Measurements from ENCODE around the gene ZNF521. TPM values are rescaled to one million over a fixed set of nuclear protein-coding genes. Genes with fewer than 3 reads are reported as not detected.

Gene ZNF521
- total RNA-seq, 1 donor from 2014 or later = 130 TPM

DNA sequence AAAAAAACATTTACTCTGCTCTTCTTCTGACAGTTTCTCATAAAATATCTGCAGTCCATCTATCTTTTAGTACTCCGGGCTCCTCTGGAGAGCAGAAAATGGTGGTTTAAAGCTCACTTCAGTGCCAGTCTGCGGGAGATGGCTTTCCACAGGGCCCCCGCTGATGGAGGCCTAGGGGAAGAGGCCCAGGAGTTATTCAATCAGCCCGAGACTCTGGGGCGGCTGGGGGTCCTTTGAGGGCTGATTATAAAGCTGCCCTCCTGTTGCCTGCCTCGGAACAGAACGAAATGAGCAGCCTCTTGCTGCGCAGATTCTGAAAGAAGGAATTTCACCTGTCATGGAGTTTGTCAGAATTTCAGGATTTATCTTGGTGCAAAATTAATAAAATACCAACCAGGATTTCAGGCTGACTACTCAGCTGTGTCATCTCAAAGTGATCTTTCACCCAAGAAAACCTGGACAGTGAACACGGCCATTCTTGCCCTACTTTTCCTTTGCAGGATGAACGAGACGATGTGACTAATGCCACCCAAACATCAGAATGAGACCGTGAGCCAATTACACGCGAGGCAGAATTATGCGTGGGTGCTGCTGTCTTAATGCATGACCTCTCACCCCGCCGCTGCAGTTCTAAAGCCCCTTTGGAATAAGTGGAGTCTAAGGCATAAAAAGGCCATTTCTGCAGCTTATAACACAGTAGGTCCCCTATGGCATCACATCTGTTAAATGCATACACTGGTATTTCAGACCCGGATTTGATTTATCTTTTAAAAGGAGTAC lies 273.8 kb downstream of the ZNF521 start:
- DNase-seq (ENCODE audit: low read depth in 2 of 2) = no peak

DNA sequence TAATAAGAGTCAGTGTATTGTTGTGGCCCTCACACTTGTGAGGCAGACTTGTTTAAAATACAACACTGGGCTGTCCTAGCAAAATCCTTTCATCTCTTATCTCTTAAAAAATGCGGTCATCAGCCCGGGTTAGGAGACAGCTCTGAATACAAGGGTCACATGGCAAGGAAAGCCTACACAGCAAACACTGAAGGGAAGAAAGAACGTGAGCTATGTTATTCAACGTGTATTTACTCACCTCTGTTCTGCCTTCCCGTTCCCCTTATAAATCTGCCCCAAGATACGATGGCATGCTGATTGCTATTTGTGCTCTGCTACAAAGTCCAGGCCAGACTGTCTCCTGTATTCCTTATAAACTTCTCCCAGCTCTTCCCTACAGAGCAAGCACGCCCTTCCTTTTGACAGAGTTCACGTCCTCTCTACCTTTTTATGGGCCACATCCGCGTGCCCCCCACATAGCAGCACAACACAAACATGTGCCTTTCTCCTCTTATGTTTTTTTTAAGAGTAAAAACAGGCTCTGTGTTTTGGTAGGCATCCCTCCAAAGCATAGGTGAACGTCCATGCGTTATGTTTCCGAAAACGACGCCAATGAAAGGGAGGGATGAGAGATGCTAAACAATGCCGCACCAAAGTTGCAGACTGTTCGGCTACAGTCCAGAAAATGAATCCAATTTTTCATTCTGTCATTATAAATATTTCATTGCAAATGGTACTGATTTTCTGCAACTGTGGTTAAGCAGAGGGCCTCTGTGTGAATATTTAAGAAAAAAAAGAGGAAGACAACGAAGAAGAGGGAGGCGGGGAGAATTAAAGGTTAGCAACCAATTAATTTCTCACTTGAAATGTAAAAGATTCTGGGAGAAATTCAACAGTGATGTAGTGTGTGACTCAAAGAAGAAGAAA lies 274.7 kb downstream of the ZNF521 start:
- DNase-seq (ENCODE audit: low read depth in 2 of 2) = peak in 1 of 2 donors; percentile 96

DNA sequence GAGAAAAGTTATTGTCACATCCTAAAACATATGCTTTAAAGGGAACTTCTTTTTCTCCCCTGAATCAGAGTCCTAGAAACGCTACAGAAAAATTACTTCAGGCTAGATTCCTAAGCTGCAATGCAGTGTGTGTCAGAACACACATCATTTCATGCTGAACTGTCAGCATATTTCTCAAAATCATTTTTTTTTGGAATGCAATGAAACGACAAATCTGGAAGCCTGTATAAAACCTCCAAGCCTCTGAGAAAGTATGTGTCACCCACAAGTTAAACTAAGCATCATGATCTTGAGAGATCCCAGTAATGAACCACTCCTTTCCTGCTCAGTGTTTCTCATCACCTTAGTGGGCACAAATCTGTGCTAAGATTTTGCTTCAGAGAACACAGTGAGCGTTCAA lies 276.2 kb downstream of the ZNF521 start:
- DNase-seq (ENCODE audit: low read depth in 2 of 2) = no peak

DNA sequence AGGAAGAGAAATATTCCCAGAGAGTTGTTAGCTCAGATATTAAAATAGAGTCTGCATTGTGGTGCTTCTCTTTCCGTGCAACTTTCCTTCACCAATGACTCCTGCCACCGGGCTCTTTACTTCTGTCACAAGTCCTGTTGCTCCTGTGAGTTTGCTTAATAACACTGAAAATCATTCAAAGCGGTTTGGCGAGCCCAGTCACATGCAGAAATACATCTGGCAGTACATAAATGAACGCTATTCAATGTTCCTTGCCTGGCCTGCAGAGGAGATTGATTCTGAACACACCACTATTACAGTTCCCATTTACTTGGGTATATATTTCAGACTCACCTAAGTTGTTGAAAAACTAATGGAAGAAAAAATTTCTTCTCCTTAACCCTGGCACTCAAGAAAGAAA lies 276.6 kb downstream of the ZNF521 start:
- DNase-seq (ENCODE audit: low read depth in 2 of 2) = no peak

DNA sequence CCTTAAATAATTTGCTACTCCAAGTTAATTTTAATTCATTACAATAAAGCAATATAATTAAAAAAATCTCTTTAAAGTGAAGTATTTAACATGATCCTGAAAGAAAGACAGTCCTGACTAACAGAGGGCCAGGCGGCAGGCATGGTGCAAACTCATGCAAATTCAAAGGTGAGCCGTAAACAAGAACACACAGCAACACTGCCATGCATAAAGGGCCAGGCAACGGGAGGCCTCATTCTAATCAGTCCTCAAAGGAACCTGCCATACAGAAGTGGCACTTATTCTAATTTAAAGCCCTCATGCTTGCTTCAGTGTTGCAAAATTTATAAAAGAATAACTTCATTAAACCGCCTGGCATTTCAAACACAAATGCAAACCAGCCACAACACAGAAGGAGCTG lies 277.0 kb downstream of the ZNF521 start:
- no peak for DNase-seq (ENCODE audit: low read depth in 2 of 2)

DNA sequence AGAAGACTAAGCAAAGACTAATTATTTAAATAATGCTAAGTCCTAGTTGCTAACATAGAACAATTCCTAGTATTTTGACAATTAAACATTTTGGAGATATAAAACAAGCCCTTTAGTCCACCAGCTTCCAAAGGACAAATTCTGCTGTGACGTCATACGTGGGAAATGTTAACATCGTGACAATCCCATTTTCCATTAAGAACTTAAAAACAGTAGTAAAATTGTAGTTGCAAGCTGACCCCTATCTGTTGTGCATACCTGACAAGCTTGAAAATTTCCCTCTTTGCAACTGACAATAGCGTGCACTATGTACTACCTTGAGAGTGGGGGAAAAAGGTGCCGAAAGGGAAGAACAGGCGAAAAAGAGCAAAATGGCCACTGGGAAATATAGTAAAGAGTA lies 279.8 kb downstream of the ZNF521 start:
- DNase-seq (ENCODE audit: low read depth in 2 of 2) = no peak

DNA sequence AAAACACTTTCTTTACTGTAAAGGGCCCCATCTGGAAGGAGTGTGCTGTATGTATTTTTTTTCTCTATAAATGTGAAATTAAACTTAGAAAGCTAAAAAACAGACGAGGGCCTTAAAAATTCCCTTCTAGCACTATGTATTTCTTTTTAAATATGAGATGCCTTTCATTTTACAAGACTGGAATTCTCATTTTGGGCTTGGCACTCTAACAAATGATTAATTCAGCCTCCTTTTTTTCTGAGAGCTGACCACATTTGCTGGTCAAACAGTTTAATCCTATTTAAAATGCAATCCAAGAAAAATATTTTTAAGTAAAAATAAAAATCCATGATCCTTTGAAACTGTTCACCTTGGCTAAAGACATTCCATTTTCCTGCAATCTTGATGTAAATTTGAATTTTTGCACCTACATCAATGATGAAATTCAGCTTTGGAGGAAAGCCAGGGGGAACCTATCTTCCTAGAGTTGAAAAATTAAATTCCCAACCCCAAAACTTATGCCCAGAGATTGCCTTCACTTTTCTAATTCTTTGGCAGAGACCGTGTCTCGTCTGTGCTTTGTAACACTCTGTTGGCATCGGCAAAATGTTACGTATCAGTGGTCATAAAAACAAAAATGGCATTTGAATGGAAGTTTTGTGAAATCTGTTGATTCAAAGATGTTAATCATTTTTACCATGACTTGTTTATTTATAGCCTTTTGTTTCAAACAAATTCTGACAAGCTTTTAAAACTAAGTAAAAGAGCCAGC lies 284.5 kb downstream of the ZNF521 start:
- DNase-seq (ENCODE audit: low read depth in 2 of 2) = peak in 1 of 2 donors; percentile 23

DNA sequence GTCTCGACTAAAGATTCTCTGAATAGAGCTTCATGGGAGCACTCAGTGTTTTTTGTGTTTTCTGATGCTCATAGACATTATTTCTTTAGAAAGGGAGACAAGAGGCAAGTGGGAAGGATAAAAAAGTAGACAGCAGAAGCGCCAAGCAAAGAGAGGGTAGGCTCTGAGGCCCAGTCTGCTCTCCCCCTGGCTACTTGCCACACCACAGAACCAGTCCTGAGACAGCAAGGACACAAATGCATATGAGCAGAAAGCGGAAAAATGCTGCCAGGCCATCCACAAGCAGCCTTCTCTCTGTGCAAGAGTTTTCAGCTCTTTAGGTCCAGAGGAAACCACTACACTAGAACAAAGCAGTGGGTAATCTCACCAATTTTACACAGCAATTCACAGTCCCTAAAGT lies 285.4 kb downstream of the ZNF521 start:
- no peak for DNase-seq (ENCODE audit: low read depth in 2 of 2)

DNA sequence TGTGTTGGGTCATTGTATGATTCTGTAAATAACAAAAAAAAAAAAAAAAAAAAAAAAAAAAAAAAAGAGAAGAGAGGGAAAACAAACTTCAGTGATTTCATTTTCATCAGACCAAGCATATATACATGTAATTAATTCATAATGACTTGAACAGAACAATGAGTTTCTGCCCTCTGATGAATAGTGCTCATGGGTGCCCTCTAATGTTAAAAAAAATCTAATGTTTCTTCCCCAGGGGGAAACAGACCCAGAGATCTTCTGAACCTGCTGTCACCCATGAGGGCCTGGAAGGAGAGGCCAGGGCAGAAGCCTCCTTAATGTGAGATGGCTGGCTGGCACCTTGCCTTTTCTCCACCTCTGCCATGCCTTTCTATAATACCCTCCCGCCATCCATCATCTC lies 289.2 kb downstream of the ZNF521 start:
- DNase-seq (ENCODE audit: low read depth in 2 of 2) = no peak

DNA sequence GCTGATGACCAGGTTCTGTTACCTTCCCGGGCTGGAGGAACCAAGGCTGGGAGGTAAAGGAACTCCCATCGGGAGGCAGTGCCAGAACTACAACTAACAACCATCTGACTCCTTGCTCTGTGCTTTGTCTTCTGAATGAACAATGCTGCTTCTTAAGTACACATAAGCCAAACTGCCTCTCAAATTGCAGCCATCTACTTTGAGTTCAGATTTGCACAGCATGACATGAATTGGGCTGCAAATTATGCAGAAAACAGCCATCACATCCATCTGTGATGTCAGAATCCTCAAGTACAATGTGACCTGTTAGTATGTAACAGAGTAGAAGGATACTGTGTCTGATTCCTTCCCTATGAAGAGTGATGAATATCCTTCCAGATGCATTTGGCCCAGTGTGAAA lies 290.6 kb downstream of the ZNF521 start:
- no peak for DNase-seq (ENCODE audit: low read depth in 2 of 2)

DNA sequence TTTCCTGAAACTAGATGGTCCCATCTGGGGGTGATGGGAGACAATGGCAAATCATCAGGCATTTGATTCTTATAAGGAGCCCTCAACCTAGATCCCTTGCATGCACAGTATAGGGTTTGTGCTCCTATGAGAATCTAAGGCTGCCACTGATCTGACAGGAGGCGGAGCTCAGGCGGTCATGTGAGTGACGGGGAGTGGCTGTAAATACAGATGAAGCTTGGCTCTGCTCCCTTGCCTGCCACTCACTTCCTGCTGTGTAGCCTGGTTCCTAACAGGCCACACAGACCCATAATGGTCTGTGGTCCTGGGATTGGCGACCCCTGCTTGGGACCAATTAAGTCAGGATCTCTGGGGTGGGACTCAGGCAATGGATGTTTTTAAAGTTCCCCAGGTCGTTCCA lies 293.4 kb downstream of the ZNF521 start:
- DNase-seq (ENCODE audit: low read depth in 2 of 2) = peak; percentile 14 to 29

DNA sequence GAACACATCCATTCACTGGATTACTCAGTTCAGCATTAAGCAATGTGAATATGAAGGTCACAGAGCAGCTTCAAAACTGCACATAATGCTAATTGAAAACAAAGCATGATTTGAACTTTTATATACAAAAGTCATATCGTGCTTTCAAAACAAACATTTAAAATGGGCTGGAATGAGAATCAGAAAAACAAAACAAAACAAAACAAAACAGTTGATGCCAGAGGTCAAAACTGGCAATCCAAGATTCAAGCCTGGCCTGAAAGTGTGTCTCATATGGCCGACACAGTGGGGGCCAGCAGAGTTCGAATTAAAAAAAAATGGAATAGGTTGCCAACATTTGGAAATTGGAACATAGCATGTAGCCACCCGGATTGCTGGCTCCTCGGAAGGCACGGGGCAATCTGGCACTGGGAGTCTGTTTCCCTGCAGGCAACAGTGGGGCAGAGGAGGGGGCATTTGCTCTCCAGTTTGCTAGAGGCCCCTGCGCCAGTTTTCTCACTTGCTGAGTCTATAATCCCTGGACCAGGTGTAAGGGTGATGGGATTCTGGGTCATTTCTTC lies 294.4 kb downstream of the ZNF521 start:
- DNase-seq (ENCODE audit: low read depth in 2 of 2) = no peak

DNA sequence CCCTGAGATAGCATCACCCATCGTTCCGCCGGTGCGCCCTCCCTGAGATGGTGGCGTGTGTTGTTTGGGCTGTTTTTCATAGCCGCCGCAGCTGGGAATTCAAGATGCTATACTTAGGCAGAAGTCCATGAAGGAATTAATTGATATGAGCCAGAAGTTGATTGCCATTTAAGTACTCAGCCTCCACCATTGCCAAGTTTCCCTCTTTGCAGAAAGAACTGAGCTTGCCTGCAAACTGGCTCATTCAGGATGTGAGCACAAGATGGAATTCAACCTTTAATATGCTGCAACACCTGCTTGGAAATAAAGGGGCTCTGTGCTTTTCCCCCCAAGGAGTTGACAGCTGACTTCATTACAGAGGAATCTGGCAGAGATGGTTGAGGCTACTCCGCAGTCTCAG lies 295.5 kb downstream of the ZNF521 start:
- no peak for DNase-seq (ENCODE audit: low read depth in 2 of 2)

DNA sequence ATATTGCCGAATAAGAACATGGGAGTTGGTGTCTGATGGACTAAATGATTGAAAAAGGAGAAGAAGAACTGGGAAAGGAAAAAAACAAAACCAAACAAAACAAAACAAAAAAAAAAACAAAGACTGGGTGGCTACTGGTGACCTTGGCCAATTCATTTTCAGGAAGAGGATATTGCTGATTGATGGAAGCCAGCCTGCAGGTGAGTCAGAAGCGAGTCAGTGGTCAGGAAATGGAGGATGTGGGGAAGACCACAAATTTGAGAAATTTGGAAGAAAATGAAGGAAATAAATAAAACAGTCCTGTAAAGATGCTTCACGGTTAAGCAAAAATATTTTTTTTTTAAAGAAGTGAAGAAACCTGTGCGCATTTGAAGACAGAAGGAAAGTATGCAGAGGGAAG lies 296.9 kb downstream of the ZNF521 start:
- DNase-seq (ENCODE audit: low read depth in 2 of 2) = peak; percentile 27 to 67

DNA sequence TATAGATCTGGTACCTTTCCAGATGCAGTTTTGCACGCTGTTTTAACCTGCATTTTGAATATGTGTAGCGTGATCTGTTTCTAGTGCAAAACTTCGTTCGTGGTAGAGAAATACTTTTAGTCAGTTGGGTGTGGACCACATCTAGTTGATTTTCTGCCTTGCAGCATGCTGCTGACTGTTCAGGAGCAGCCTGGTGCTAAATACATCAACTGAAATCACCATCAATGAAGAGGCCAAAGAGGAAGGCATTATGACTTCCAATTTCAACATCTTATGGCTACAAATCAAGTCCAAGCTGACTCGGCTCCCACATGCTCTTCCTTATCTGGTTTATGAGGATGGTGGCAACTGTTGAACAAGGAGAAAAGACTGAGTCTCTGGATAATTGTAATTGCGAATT lies 298.5 kb downstream of the ZNF521 start:
- DNase-seq (ENCODE audit: low read depth in 2 of 2) = no peak

DNA sequence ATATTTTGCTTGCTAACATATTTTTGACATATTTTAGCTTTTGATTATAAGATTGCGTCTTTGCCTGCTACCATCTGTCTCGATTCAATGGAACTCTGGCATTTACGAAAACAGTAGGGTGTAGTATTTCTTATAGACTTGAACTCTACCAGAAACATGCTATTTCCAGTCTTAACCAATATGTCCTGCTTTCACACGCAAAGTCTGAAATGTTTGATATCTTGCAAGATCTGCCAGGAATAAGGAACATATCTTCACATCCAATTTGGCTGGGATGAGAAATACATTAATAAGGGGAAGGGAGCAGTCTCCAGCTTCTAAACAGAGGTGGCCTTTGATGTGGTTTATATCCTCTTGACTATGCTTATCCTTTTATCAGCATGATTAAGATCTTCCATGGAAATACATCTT lies 299.4 kb downstream of the ZNF521 start:
- DNase-seq (ENCODE audit: low read depth in 2 of 2) = no peak

DNA sequence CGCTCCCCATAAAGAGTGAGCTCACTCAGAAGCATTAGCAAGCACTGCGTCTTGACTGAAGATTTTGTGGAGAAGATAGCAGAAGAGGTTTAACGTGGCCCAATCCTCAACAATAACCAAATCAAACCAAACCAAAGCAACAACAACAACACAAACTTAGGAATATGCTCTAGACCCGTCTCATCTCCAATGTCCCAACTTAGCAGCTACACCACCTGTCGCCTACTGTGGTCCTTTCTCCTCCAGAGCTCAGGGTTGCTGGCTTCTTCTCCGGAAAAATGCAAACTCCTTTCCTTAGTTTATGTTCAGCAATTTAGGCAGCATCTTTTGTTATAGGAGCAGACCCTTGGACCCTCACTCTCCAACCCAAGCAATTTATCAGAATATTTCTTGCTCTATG lies 301.4 kb downstream of the ZNF521 start:
- DNase-seq (ENCODE audit: low read depth in 2 of 2) = no peak

DNA sequence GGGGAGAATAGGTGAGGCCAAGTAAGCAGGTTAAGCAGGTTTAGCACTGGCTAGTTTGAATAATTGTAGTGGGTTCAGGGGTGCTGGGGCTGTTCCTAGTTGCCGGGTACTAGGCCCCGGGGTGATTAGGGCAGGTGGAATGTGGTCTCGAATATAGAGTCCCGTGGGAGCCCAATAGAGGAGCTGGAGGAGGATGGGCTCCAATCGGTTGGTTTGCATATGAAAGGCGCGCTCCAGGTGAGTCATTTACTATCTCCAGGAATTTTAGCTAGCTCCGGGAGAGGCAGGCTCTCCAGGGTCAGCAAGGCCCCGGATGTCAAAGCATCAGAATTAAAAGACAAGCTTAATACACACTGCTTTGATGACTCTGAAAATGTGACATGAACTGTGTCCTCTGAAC lies 304.0 kb downstream of the ZNF521 start:
- no peak for DNase-seq (ENCODE audit: low read depth in 2 of 2)

DNA sequence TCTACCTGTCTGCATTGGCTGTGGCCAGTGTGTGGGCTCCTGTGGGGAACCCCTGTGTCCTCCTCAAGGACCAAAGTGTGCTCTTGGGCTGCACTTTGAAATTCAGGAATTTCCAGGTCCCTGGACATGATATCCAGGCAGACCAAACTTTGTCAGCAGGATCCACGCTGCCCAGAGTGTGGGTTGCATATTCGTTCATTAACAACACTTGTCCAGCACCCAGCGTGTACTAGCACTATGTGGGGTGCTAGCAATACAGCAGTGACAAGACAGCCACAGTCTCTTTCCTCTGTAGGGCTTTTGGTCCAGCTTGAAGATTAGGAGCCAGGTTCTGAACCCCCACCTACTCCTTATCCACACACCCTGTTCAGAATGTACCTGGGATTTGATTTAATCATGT lies 304.5 kb downstream of the ZNF521 start:
- DNase-seq (ENCODE audit: low read depth in 2 of 2) = no peak

DNA sequence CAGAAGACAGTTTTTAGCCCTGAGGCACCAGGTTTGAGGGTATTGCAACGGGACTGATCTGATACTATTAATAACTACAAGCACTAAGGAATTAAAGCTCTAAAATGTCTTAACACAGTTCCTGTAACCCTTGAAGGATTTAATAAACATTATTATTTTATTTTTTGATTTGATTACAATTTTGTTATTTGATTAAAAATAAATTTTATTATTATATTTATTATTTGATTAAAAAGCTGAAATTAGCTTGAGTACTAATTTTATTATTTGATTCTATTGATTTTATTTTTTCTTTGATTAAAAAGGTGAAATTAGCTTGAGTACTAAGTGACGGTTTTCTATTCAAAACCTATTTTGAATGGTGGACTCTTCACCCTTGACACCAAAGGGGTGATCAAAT lies 307.3 kb downstream of the ZNF521 start:
- DNase-seq (ENCODE audit: low read depth in 2 of 2) = no peak

DNA sequence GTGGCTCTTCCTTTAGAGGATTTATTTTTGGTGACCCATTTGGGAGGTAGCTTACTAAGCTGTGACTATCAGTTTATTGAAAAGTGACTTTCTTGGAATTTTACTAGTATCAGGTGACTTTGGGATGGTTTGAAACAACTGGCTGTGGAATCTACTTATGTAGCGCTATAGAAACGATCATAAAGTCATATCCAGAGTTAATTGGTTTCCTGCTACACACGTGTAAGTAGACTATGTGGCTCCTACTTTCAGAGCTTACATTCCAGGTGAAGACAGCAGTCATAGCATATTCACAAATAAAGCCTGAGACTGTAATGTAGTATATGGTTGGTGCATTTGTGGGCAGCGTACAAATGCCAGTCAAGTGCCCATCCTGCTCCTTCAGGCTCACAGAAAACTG lies 308.9 kb downstream of the ZNF521 start:
- no peak for DNase-seq (ENCODE audit: low read depth in 2 of 2)

DNA sequence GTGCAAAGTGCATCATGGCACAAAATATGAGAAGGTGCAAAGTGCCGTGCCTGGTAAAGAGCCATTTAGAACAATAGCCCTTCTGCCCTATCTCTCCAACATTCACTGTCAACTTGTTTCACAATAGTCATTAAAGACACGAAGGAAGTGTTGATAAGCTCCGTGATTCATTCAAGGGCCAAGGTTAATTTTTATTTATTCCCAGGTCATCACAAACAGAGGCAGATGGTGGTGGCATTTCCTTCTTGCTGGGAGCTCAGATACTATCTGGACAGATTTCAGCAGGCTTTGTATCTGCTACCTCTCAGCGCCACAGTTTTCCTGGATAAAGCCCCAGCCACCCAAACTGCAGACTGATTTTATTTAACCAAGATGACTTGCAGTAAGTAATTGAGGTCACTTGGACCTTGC lies 309.3 kb downstream of the ZNF521 start:
- peak; percentile 42 to 73 for DNase-seq (ENCODE audit: low read depth in 2 of 2)
